Uterus (tissue), 4 donors: ENCODE results near the gene CCNE1. TPM values are rescaled to one million over a fixed set of nuclear protein-coding genes. Genes with fewer than 3 reads are reported as not detected.
"Not testable (repeated sequence)": the region's sequence is repeated elsewhere in the genome, so short reads cannot be mapped to it uniquely, and the experiment has no call there.

Experiments used
- DNase-seq, 2 donors: peaks; one replicate each; pipeline ENCODE4 v3.0.0-alpha.2; 2019 to 2020
- H3K27ac ChIP-seq, 2 donors: fragments of 200-600 bp; sonication (generic); 1 replicate in 1 of 2; 2 replicates in 1 of 2; pipeline ENCODE4 v1.5.1; 2016 to 2018
- H3K27me3 ChIP-seq, 2 donors: fragments of 200-600 bp; sonication (generic); one replicate each; pipeline ENCODE4 v1.5.1; 2018 to 2019; ENCODE audit warnings: control low read depth in 1 of 2
- H3K36me3 ChIP-seq, 2 donors: fragments of 200-600 bp; sonication (generic); one replicate each; pipeline ENCODE4 v1.5.1; 2019; ENCODE audit warnings: control low read depth in 1 of 2
- H3K4me1 ChIP-seq, 2 donors: fragments of 200-600 bp; sonication (generic); one replicate each; pipeline ENCODE4 v1.5.1; 2018 to 2019; ENCODE audit warnings: control low read depth in 1 of 2
- H3K4me3 ChIP-seq, 2 donors: fragments of 200-600 bp; sonication (generic); 1 replicate in 1 of 2; 2 replicates in 1 of 2; pipeline ENCODE4 v1.5.1; 2018 to 2019; ENCODE audit warnings: mild to moderate bottlenecking in 1 of 2
- H3K9me3 ChIP-seq, 2 donors: fragments of 200-600 bp; sonication (generic); one replicate each; pipeline ENCODE4 v1.5.1; 2019; ENCODE audit warnings: control low read depth in 1 of 2
- CTCF ChIP-seq, 4 experiments: fragments of 200-600 bp in 2 of 4; fragments of 450-650 bp in 2 of 4; sonication (generic) in 2 of 4; IDR thresholded peaks; one replicate each; pipeline ENCODE4 v1.5.1; 2016 to 2019; ENCODE audit warnings: antibody characterized with exemption in 4 of 4, mild to moderate bottlenecking in 2 of 4, moderate library complexity in 1 of 4
- POLR2A ChIP-seq, 2 donors: fragments of 450-650 bp; IDR thresholded peaks; one replicate each; pipeline ENCODE4 v1.6.1; 2016; ENCODE audit warnings: antibody characterized with exemption in 2 of 2, mild to moderate bottlenecking in 1 of 2, moderate library complexity in 1 of 2
- intact Hi-C: fragments of 100-400 bp; cut with DNase I; formaldehyde crosslinking; loops from one replicate; pipeline ENCODE4 v1.15.1; 2023; ENCODE audit warnings: low total_unique reads
- total RNA-seq, 4 donors: library from RNA; depleted of rRNA in 3 of 4; stranded (reverse); fragments of >200 nt in 3 of 4; gene quantifications; one replicate each; pipeline versions ENCODE4 v1.1.0 to v1.2.4, GENCODE V29; 2014 to 2023
- donor health status: DM: yes; HTN: yes; CAD: no.

Gene CCNE1
- total RNA-seq, 4 donors from 2014 or later: 0.70 to 5.5 TPM; not detected in 2

- intact Hi-C loops: no loop called here
- H3K4me3 ChIP-seq: no peak overlapping the region
- TF ChIP-seq CTCF (IDR thresholded peaks at IDR 0.05) (no peak), POLR2A (IDR thresholded peaks at IDR 0.05) (no peak)
- H3K36me3 ChIP-seq: no peaks in the 10 kb centered on the region
- no peaks in the 10 kb centered on the region for H3K27me3 ChIP-seq
- no peaks in the 10 kb centered on the region for H3K9me3 ChIP-seq
- no peak overlapping the region for H3K27ac ChIP-seq
- no peak for DNase-seq
- H3K4me1 ChIP-seq: no peaks in the 10 kb centered on the region
These were observed 16.2 kb upstream of the CCNE1 start for GRCh38 chr19:29795461-29796172.

- no peak overlapping the region for H3K4me3 ChIP-seq
- H3K36me3 ChIP-seq: no peaks in the 10 kb centered on the region
- no peak overlapping the region for H3K27ac ChIP-seq
- H3K9me3 ChIP-seq: no peaks in the 10 kb centered on the region
- no peak for TF ChIP-seq POLR2A (IDR thresholded peaks at IDR 0.05)
- no peak for TF ChIP-seq CTCF (IDR thresholded peaks at IDR 0.05)
- H3K27me3 ChIP-seq: no peaks in the 10 kb centered on the region
- no peak for DNase-seq
- H3K4me1 ChIP-seq: no peaks in the 10 kb centered on the region
- intact Hi-C loops: no loop called here
These were observed 15.6 kb upstream of the CCNE1 start for GRCh38 chr19:29796173-29796573.

- intact Hi-C loops: no loop called here
- H3K27ac ChIP-seq: no peak overlapping the region
These were observed 12.9 kb upstream of the CCNE1 start for GRCh38 chr19:29798774-29799497.

GRCh38 chr19:29800100-29800825 is 11.5 kb upstream of the CCNE1 start:
- Histone ChIP-seq H3K9me3 (no peaks in the 10 kb centered on the region), H3K4me3 (no peak overlapping the region), H3K36me3 (no peaks in the 10 kb centered on the region), H3K4me1 (no peaks in the 10 kb centered on the region), H3K27ac (no peak overlapping the region), H3K27me3 (no peaks in the 10 kb centered on the region)
- no peak for DNase-seq
- TF ChIP-seq POLR2A (IDR thresholded peaks at IDR 0.05): no peak
- no peak for TF ChIP-seq CTCF (IDR thresholded peaks at IDR 0.05)
- intact Hi-C loops: no loop called here

More at GRCh38 chr19:29798774-29799497, 12.9 kb upstream of the CCNE1 start:
- Histone ChIP-seq H3K9me3 (no peaks in the 10 kb centered on the region), H3K4me3 (no peak overlapping the region), H3K27me3 (no peaks in the 10 kb centered on the region), H3K4me1 (no peaks in the 10 kb centered on the region), H3K36me3 (no peaks in the 10 kb centered on the region)
- TF ChIP-seq CTCF (IDR thresholded peaks at IDR 0.05) (no peak), POLR2A (IDR thresholded peaks at IDR 0.05) (no peak)
- no peak for DNase-seq

GRCh38 chr19:29803951-29804350 is 7.8 kb upstream of the CCNE1 start:
- H3K9me3 ChIP-seq, intact Hi-C loops, DNase-seq, H3K27ac ChIP-seq, H3K36me3 ChIP-seq, H3K27me3 ChIP-seq, H3K4me1 ChIP-seq, H3K4me3 ChIP-seq: not testable (repeated sequence)
